Progenitor cell of endocrine pancreas (in vitro differentiated cells): ENCODE measurements around the gene ENTPD8. TPM values are rescaled to one million over a fixed set of nuclear protein-coding genes. Genes with fewer than 3 reads are reported as not detected.
A peak's percentile ranks its signal among the peaks of the same experiment; 100 is the strongest.

ENCODE experiments used
- DNase-seq: peaks from one replicate; pipeline ENCODE4 v3.0.0; 2021; ENCODE audit warnings: low spot score; ENCODE audit not compliant: unreplicated experiment
- H3K27ac Mint-ChIP-seq: 2 replicates; pipeline ENCODE4 v1.8.0; 2021; ENCODE audit warnings: mild to moderate bottlenecking, moderate library complexity, mixed read lengths
- H3K27me3 Mint-ChIP-seq: 2 replicates; pipeline ENCODE4 v1.8.0; 2021; ENCODE audit warnings: mixed read lengths
- H3K36me3 Mint-ChIP-seq: 2 replicates; pipeline ENCODE4 v1.8.0; 2022; ENCODE audit warnings: mixed read lengths; ENCODE audit not compliant: insufficient read depth
- H3K4me1 Mint-ChIP-seq: 2 replicates; pipeline ENCODE4 v1.8.0; 2021; ENCODE audit warnings: low read depth, mixed read lengths
- H3K4me3 Mint-ChIP-seq: 2 replicates; pipeline ENCODE4 v1.8.0; 2021; ENCODE audit warnings: low read depth, mild to moderate bottlenecking, moderate library complexity, mixed read lengths
- H3K9me3 Mint-ChIP-seq: 2 replicates; pipeline ENCODE4 v1.8.0; 2021; ENCODE audit warnings: low read depth, mixed read lengths
- CTCF ChIP-seq: fragments of 200-600 bp; sonication (generic); IDR thresholded peaks from one replicate; pipeline ENCODE4 v1.5.0; 2021; ENCODE audit warnings: antibody characterized with exemption, mild to moderate bottlenecking; ENCODE audit not compliant: unreplicated experiment
- total RNA-seq: library from RNA; stranded (reverse); gene quantifications from 2 replicates; pipeline ENCODE4 v1.2.1, GENCODE V29; 2021

ENTPD8 gene
- total RNA-seq, 1 donor from 2014 or later, result 2.7 TPM

GRCh38 chr9:137436761-137437600, 4.2 kb downstream of the ENTPD8 start:
- Mint-ChIP-seq H3K36me3 (no peaks in the 10 kb centered on the region), H3K27ac (no peak overlapping the region), H3K27me3 (peaks cover 1% of the 10 kb centered on the region), H3K4me1 (peaks cover 3% of the 10 kb centered on the region), H3K9me3 (no peaks in the 10 kb centered on the region), H3K4me3 (no peak overlapping the region)
- peak; percentile 9 for DNase-seq
- no peak for TF ChIP-seq CTCF

- H3K4me1 Mint-ChIP-seq, result peaks cover 1% of the 10 kb centered on the region
- no peaks in the 10 kb centered on the region for H3K36me3 Mint-ChIP-seq
- H3K27me3 Mint-ChIP-seq, result no peaks in the 10 kb centered on the region
- H3K4me3 Mint-ChIP-seq, result no peak overlapping the region
- TF ChIP-seq CTCF, result no peak
- H3K9me3 Mint-ChIP-seq, result no peaks in the 10 kb centered on the region
- no peak overlapping the region for H3K27ac Mint-ChIP-seq
- peak; percentile 15 for DNase-seq
These were observed 5.0 kb downstream of the ENTPD8 start for GRCh38 chr9:137435980-137436760.

GRCh38 chr9:137435381-137435891, 5.7 kb downstream of the ENTPD8 start:
- H3K4me3 Mint-ChIP-seq, result no peak overlapping the region
- H3K9me3 Mint-ChIP-seq, result no peaks in the 10 kb centered on the region
- H3K27ac Mint-ChIP-seq, result no peak overlapping the region
- TF ChIP-seq CTCF, result no peak
- DNase-seq, result no peak
- H3K36me3 Mint-ChIP-seq, result no peaks in the 10 kb centered on the region
- no peaks in the 10 kb centered on the region for H3K27me3 Mint-ChIP-seq
- peaks cover 1% of the 10 kb centered on the region for H3K4me1 Mint-ChIP-seq

GRCh38 chr9:137434498-137435380, 6.4 kb downstream of the ENTPD8 start:
- Mint-ChIP-seq H3K4me1 (peaks cover 1% of the 10 kb centered on the region), H3K4me3 (no peak overlapping the region), H3K27me3 (no peaks in the 10 kb centered on the region), H3K27ac (no peak overlapping the region), H3K9me3 (no peaks in the 10 kb centered on the region), H3K36me3 (no peaks in the 10 kb centered on the region)
- peak; percentile 10 for DNase-seq
- no peak for TF ChIP-seq CTCF
